LNCAP (cell line): ENCODE measurements around the gene PRMT1.

Experiments
- TF ChIP-seq, protein P1 (sequence below): fragments of 450-650 bp; IDR thresholded peaks from 2 replicates; pipeline ENCODE4 v1.5.1; 2017; ENCODE audit warnings: mild to moderate bottlenecking

Gene PRMT1

DNA sequence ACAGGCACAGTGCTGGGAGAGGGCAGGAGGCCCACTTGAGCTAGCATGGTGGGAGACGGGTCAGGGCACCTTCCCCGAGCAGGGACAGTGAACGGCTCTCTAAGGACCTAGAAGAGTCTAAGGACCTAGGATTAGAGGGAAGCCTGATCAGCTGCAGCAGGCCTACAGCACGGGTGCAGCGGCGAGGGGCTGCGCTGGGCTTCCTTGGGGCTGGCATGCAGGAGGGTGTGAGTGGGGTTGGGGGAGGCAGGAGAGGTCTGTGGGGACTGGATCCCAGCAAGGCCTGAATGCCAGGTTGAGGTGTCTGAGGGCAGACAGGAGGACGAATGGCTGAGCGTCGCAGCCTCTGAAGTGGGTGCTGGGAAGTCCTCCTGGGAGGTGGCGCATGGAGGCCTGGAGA, 31.5 kb upstream of the PRMT1 start:
- TF ChIP-seq, protein P1, sequence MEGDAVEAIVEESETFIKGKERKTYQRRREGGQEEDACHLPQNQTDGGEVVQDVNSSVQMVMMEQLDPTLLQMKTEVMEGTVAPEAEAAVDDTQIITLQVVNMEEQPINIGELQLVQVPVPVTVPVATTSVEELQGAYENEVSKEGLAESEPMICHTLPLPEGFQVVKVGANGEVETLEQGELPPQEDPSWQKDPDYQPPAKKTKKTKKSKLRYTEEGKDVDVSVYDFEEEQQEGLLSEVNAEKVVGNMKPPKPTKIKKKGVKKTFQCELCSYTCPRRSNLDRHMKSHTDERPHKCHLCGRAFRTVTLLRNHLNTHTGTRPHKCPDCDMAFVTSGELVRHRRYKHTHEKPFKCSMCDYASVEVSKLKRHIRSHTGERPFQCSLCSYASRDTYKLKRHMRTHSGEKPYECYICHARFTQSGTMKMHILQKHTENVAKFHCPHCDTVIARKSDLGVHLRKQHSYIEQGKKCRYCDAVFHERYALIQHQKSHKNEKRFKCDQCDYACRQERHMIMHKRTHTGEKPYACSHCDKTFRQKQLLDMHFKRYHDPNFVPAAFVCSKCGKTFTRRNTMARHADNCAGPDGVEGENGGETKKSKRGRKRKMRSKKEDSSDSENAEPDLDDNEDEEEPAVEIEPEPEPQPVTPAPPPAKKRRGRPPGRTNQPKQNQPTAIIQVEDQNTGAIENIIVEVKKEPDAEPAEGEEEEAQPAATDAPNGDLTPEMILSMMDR: no peak

DNA sequence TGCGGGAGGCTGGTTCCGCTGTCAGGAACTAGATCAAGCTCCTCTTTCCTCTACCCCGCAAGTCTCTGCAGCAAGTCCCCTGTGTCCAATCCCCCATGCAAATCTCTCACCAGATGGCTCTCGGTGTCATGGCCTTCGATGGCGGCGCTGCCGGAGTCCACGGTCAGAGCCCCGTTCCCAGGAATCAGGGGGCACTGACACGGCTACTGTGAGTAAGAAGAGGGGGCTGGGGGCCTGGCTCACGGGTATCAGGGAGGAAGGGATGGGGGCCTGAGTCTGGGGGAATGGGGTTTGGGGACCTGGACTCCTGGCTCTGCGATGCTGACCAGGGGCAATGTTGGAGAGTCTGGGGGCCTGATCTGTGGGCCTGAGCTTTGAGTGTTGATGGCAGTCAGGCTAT, 31.1 kb upstream of the PRMT1 start:
- TF ChIP-seq, protein P1: no peak

DNA sequence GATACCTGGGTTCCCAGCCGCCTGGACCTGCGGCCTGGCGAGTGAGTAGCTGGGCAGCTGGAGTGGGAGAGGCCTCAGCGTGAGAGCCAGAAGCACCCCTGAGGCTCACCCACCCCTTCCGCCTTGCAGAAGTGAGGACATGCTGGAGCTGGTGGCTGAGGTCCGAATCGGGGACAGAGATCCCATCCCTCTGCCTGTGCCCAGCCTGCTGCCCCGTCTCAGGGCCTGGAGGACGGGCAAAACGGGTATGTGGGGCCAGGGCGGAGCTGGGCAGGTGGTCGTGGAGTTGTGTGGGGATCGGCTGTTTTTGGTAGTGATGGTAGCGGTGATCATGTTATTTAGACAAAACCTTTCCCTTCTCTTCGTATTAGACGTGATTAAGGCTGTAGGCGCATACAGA, 30.5 kb upstream of the PRMT1 start:
- TF ChIP-seq, protein P1: no peak

DNA sequence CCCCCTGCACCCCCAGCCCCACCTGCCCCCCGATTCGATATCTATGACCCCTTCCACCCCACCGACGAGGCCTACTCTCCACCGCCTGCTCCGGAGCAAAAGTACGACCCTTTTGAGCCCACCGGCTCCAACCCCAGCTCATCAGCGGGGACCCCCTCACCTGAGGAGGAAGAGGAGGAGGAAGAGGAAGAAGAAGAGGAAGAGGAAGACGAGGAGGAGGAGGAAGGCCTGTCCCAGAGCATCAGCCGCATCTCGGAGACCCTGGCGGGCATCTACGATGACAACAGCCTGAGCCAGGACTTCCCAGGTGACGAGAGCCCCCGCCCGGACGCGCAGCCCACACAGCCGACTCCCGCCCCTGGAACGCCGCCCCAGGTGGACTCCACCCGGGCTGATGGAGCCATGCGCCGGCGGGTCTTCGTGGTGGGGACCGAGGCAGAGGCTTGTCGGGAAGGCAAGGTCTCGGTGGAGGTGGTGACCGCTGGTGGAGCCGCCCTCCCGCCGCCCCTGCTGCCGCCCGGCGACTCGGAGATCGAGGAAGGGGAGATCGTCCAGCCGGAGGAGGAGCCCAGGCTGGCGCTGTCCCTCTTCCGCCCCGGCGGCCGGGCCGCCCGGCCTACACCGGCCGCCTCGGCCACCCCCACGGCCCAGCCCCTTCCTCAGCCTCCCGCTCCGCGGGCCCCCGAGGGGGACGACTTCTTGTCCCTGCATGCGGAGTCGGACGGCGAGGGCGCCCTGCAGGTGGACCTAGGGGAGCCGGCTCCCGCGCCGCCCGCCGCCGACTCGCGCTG, 25.8 kb upstream of the PRMT1 start:
- TF ChIP-seq, protein P1: no peak

DNA sequence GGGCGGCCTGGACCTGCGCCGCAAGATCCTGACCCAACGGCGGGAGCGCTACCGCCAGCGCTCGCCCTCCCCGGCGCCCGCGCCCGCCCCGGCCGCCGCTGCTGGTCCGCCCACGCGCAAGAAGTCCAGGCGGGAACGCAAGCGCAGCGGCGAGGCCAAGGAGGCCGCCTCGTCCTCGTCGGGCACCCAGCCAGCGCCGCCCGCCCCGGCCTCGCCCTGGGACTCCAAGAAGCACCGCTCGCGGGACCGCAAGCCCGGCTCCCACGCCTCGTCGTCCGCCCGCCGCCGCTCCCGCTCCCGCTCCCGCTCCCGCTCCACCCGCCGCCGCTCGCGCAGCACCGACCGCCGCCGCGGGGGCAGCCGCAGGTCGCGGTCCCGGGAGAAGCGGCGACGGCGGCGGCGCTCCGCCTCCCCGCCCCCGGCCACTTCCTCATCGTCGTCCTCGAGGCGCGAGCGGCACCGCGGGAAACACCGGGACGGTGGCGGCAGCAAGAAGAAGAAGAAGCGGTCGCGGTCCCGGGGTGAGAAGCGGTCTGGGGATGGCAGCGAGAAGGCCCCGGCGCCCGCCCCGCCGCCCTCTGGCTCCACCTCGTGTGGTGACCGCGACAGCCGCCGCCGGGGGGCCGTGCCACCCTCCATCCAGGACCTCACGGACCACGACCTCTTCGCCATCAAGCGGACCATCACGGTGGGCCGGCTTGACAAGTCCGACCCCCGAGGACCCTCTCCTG, 25.1 kb upstream of the PRMT1 start:
- TF ChIP-seq, protein P1: no peak

DNA sequence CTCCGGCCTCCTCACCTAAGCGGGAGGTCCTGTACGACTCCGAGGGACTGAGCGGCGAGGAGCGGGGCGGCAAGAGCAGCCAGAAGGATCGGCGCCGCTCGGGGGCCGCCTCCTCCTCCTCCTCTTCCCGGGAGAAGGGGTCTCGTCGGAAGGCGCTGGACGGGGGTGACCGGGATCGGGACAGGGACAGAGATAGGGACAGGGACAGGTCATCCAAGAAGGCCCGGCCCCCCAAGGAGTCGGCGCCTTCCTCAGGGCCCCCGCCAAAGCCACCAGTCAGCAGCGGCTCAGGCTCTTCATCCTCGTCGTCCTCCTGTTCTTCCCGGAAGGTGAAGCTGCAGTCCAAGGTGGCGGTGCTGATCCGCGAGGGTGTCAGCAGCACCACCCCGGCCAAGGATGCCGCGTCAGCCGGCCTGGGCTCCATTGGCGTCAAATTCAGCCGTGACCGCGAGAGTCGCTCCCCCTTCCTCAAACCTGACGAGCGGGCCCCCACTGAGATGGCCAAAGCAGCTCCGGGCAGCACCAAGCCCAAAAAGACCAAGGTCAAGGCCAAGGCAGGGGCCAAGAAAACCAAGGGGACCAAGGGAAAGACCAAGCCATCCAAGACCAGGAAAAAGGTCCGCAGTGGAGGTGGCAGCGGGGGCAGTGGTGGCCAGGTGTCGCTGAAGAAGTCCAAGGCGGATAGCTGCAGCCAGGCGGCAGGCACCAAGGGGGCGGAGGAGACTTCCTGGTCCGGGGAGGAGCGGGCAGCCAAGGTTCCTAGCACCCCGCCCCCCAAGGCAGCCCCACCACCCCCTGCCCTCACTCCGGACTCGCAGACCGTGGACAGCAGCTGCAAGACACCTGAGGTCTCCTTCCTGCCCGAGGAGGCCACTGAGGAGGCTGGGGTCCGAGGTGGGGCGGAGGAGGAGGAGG, 24.3 kb upstream of the PRMT1 start:
- TF ChIP-seq, protein P1: no peak

DNA sequence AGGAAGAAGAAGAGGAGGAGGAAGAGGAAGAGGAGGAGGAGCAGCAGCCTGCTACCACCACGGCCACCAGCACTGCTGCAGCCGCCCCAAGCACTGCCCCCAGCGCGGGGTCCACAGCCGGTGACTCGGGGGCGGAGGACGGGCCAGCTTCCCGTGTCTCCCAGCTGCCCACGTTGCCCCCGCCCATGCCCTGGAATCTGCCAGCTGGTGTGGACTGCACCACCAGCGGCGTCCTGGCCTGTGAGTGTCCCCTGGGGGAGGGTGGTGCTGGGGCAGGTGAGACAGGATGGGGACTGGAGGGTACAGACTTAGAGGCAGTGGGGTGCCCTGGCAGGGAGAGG, 23.6 kb upstream of the PRMT1 start:
- TF ChIP-seq, protein P1: no peak
